H1 (cell line): ENCODE results near the gene CACNA1C. TPM values are rescaled to one million over a fixed set of nuclear protein-coding genes. Genes with fewer than 3 reads are reported as not detected.

Experiments
- GTF2F1 ChIP-seq: IDR thresholded peaks from 2 replicates; pipeline ENCODE4 v1.6.1; 2012; ENCODE audit warnings: low read depth, low read length, improper control_type of control experiment, borderline replicate concordance
- JUND ChIP-seq: IDR thresholded peaks from 2 replicates; pipeline ENCODE4 v1.6.1; 2011; ENCODE audit warnings: mild to moderate bottlenecking, improper control_type of control experiment, low read length
- RXRA ChIP-seq: IDR thresholded peaks from 2 replicates; pipeline ENCODE4 v1.6.1; 2011; ENCODE audit warnings: low read depth, mild to moderate bottlenecking, low read length, moderate library complexity; ENCODE audit not compliant: insufficient read depth
- polyA plus RNA-seq, 7 experiments: library from polyadenylated mRNA; depleted of rRNA in 3 of 7; stranded (reverse) in 5 of 7; unstranded in 2 of 7; fragments of >200 nt in 5 of 7; fragments of 200-250 nt in 2 of 7; gene quantifications; 1 replicate in 5 of 7; 2 replicates in 1 of 7; 4 replicates in 1 of 7; pipeline versions ENCODE4 v1.2.1 to v1.2.3, GENCODE V29; 2011 to 2013; ENCODE audit warnings: missing spikeins in 2 of 7, mixed read lengths in 2 of 7
- total RNA-seq: library from RNA; stranded (reverse); fragmentation: NEBNext Ultra II Directional; extraction: Animal tissue kit (Norgen Biotek cat#: 25700); gene quantifications from 2 replicates; pipeline ENCODE4 v1.2.1, GENCODE V29; 2021

The CACNA1C gene
- total and polyA plus RNA-seq, 2 of the 8 experiments (the other 6 are each of a cell fraction or from before 2014, with no cell fraction given), result 1.3 TPM

DNA sequence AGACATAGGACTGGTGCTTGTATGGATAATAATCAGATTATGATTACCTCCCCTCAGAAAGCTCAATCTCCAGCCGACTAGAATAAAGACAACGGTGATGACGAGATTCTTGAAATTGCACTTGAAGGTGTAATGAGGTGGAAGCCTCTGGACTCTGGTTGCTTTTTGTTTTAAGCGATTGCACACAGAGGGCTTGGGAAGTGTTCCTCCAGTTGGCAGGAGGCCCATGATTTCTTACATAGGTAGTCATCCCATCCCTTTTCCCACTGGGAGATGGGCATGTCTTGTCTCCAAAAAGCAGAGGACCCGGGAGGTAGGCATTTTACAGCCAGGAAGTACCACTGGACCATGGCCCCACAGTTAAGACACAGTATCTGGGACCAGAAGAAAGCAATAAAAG is 576.3 kb downstream of the CACNA1C start (continued):
- no peak for TF ChIP-seq RXRA
- no peak for TF ChIP-seq JUND
- TF ChIP-seq GTF2F1, result no peak
